Testis (tissue), 3 donors: ENCODE results near the gene NCK2. TPM values are rescaled to one million over a fixed set of nuclear protein-coding genes. Genes with fewer than 3 reads are reported as not detected.

ENCODE experiments used
- DNase-seq: peaks from one replicate; pipeline ENCODE4 v3.0.0-alpha.2; 2019
- H3K27ac ChIP-seq, 2 donors: fragments of 200-600 bp; sonication (generic); one replicate each; pipeline ENCODE4 v1.5.1; 2019
- H3K27me3 ChIP-seq: fragments of 200-600 bp; sonication (generic); one replicate; pipeline ENCODE4 v1.5.1; 2019
- H3K36me3 ChIP-seq: fragments of 200-600 bp; sonication (generic); one replicate; pipeline ENCODE4 v1.5.1; 2017; ENCODE audit warnings: low read depth; ENCODE audit errors: missing control alignments
- H3K4me1 ChIP-seq: fragments of 200-600 bp; sonication (generic); one replicate; pipeline ENCODE4 v1.5.1; 2019
- H3K4me3 ChIP-seq, 2 donors: fragments of 200-600 bp; sonication (generic); one replicate each; pipeline ENCODE4 v1.5.1; 2017 to 2019
- H3K9me3 ChIP-seq: fragments of 200-600 bp; sonication (generic); one replicate; pipeline ENCODE4 v1.5.1; 2017
- POLR2A ChIP-seq: fragments of 450-650 bp; IDR thresholded peaks from one replicate; pipeline ENCODE4 v1.6.1; 2017; ENCODE audit warnings: antibody characterized with exemption, mild to moderate bottlenecking, moderate library complexity
- WGBS, 2 donors: methylation state at CpG; one replicate each; pipeline ENCODE4 v1.1.5; 2018; 5-methylcytosine and 5-hydroxymethylcytosine counted together
- intact Hi-C: fragments of 100-400 bp; cut with DNase I; formaldehyde crosslinking; loops from one replicate; pipeline ENCODE4 v1.15.1; 2023; ENCODE audit warnings: low total_unique reads
- polyA plus RNA-seq: library from polyadenylated mRNA; stranded (reverse); fragments of 350-450 nt; fragmentation: Illumina TruSeq; extraction: RNeasy Lipid Tissue Mini Kit (QIAGEN cat#74804); gene quantifications from one replicate; pipeline ENCODE4 v1.2.3, GENCODE V29; 2014; ENCODE audit warnings: low read depth, low replicate concordance; ENCODE audit not compliant: insufficient read depth
- total RNA-seq, 2 donors: library from RNA; depleted of rRNA; stranded (reverse); fragments of >200 nt; gene quantifications; one replicate each; pipeline ENCODE4 v1.2.3, GENCODE V29; 2016
- TF ChIP-seq, protein P1 (sequence below), 3 experiments: fragments of 450-650 bp in 2 of 3; fragments of 200-600 bp in 1 of 3; sonication (generic) in 1 of 3; IDR thresholded peaks; one replicate each; pipeline ENCODE4 v1.5.1; 2016 to 2019; ENCODE audit warnings: antibody characterized with exemption in 3 of 3, mild to moderate bottlenecking in 2 of 3, moderate library complexity in 1 of 3

The NCK2 gene
- total and polyA plus RNA-seq, 3 donors from 2014 or later: 67.7 to 168 (median 105) TPM

DNA sequence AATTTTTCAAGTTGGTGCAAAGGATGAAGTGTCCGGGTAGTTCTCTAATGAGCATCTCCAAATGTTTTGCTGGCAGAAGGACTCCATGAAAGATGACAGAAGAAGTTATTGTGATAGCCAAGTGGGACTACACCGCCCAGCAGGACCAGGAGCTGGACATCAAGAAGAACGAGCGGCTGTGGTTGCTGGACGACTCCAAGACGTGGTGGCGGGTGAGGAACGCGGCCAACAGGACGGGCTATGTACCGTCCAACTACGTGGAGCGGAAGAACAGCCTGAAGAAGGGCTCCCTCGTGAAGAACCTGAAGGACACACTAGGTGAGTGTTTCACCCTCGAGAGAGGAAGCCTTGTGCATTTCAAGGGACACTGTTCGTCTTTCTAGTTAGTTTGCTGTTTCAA lies 110.3 kb downstream of the NCK2 start:
- Histone ChIP-seq H3K27ac (no peak overlapping the region), H3K9me3 (no peaks in the 10 kb centered on the region), H3K27me3 (no peaks in the 10 kb centered on the region), H3K36me3 (no peaks in the 10 kb centered on the region), H3K4me3 (no peak overlapping the region), H3K4me1 (no peaks in the 10 kb centered on the region)
- TF ChIP-seq, protein P1, sequence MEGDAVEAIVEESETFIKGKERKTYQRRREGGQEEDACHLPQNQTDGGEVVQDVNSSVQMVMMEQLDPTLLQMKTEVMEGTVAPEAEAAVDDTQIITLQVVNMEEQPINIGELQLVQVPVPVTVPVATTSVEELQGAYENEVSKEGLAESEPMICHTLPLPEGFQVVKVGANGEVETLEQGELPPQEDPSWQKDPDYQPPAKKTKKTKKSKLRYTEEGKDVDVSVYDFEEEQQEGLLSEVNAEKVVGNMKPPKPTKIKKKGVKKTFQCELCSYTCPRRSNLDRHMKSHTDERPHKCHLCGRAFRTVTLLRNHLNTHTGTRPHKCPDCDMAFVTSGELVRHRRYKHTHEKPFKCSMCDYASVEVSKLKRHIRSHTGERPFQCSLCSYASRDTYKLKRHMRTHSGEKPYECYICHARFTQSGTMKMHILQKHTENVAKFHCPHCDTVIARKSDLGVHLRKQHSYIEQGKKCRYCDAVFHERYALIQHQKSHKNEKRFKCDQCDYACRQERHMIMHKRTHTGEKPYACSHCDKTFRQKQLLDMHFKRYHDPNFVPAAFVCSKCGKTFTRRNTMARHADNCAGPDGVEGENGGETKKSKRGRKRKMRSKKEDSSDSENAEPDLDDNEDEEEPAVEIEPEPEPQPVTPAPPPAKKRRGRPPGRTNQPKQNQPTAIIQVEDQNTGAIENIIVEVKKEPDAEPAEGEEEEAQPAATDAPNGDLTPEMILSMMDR (IDR thresholded peaks at IDR 0.05): no peak
- TF ChIP-seq POLR2A: no peak
- WGBS, 2 donors: 88 to 90% methylated on average over 16 of the region's 16 CpGs
- intact Hi-C loops: no loop called here
- no peak for DNase-seq

GRCh38 chr2:105856581-105856980 lies 111.9 kb downstream of the NCK2 start:
- WGBS, 2 donors: 89 to 91% methylated on average over 3 of the region's 3 CpGs
- TF ChIP-seq, protein P1 (IDR thresholded peaks at IDR 0.05): no peak
- TF ChIP-seq POLR2A: no peak
- Histone ChIP-seq H3K27me3 (no peaks in the 10 kb centered on the region), H3K4me1 (no peaks in the 10 kb centered on the region), H3K27ac (no peak overlapping the region), H3K4me3 (no peak overlapping the region), H3K9me3 (no peaks in the 10 kb centered on the region), H3K36me3 (no peaks in the 10 kb centered on the region)
- intact Hi-C loops: no loop called here
- no peak for DNase-seq

GRCh38 chr2:105857076-105857740 lies 112.5 kb downstream of the NCK2 start:
- 90 to 95% methylated on average over 17 of the region's 17 CpGs for WGBS, 2 donors
- no peaks in the 10 kb centered on the region for H3K9me3 ChIP-seq
- no peak for DNase-seq
- H3K27ac ChIP-seq: no peak overlapping the region
- H3K36me3 ChIP-seq: no peaks in the 10 kb centered on the region
- no peaks in the 10 kb centered on the region for H3K27me3 ChIP-seq
- intact Hi-C loops: no loop called here
- TF ChIP-seq, protein P1 (IDR thresholded peaks at IDR 0.05): no peak
- no peak for TF ChIP-seq POLR2A
- H3K4me3 ChIP-seq: no peak overlapping the region
- no peaks in the 10 kb centered on the region for H3K4me1 ChIP-seq

GRCh38 chr2:105858868-105859693 lies 114.4 kb downstream of the NCK2 start:
- WGBS, 2 donors: 79 to 81% methylated on average over 8 of the region's 8 CpGs
- DNase-seq: no peak
- Histone ChIP-seq H3K27me3 (no peaks in the 10 kb centered on the region), H3K4me3 (no peak overlapping the region), H3K27ac (no peak overlapping the region), H3K36me3 (no peaks in the 10 kb centered on the region), H3K9me3 (no peaks in the 10 kb centered on the region), H3K4me1 (no peaks in the 10 kb centered on the region)
- intact Hi-C loops: no loop called here
- TF ChIP-seq, protein P1 (IDR thresholded peaks at IDR 0.05): no peak
- no peak for TF ChIP-seq POLR2A
